Aorta (tissue), 5 donors: Measurements from ENCODE around the gene KLC4. TPM values are rescaled to one million over a fixed set of nuclear protein-coding genes. Genes with fewer than 3 reads are reported as not detected.

Experiments used
- ATAC-seq: fragments of 200-7000 bp; cut with Tn5 transposase; one replicate; pipeline ENCODE4 v1.9.1; 2022; ENCODE audit warnings: moderate library complexity; ENCODE audit not compliant: low FRiP score
- DNase-seq, 2 donors: peaks; one replicate each; pipeline ENCODE4 v3.0.0-alpha.2; 2020
- H3K27ac ChIP-seq, 2 donors: one replicate each; pipeline ENCODE4 v1.5.1; 2013; ENCODE audit warnings: low read length in 2 of 2, mild to moderate bottlenecking in 2 of 2, moderate library complexity in 2 of 2, control low read depth in 1 of 2, inconsistent platforms in 1 of 2, low read depth in 1 of 2
- H3K27me3 ChIP-seq, 2 donors: one replicate each; pipeline ENCODE4 v1.6.1; 2013; ENCODE audit warnings: control low read depth in 1 of 2, low read length in 1 of 2, mild to moderate bottlenecking in 1 of 2, moderate library complexity in 1 of 2; ENCODE audit not compliant: insufficient read depth in 2 of 2, control insufficient read depth in 1 of 2
- H3K36me3 ChIP-seq, 2 donors: one replicate each; pipeline ENCODE4 v1.6.1; 2013; ENCODE audit warnings: control low read depth in 1 of 2, low read length in 1 of 2, mild to moderate bottlenecking in 1 of 2; ENCODE audit not compliant: insufficient read depth in 2 of 2, control insufficient read depth in 1 of 2
- H3K4me1 ChIP-seq, 2 donors: one replicate each; pipeline ENCODE4 v1.6.1; 2013; ENCODE audit warnings: low read length in 2 of 2, control low read depth in 1 of 2, mild to moderate bottlenecking in 1 of 2, moderate library complexity in 1 of 2; ENCODE audit not compliant: insufficient read depth in 2 of 2, control insufficient read depth in 1 of 2
- H3K4me3 ChIP-seq, 2 donors: one replicate each; pipeline ENCODE4 v1.5.1; 2013; ENCODE audit warnings: low read length in 2 of 2, control low read depth in 1 of 2, mild to moderate bottlenecking in 1 of 2
- H3K9me3 ChIP-seq: one replicate; pipeline ENCODE4 v1.6.1; 2013; ENCODE audit warnings: mild to moderate bottlenecking, low read length; ENCODE audit not compliant: control insufficient read depth
- WGBS, 2 donors: extraction: QIAGEN DNeasy Blood & Tissue Kit; methylation state at CpG; one replicate each; pipeline ENCODE4 v1.1.7; 2013; 5-methylcytosine and 5-hydroxymethylcytosine counted together
- intact Hi-C, 2 donors: fragments of 100-400 bp; cut with DNase I; formaldehyde crosslinking; loops; one replicate each; pipeline versions ENCODE4 v1.14.2 to v1.15.0; 2022
- polyA plus RNA-seq, 2 donors: library from polyadenylated mRNA; stranded (reverse); fragments of 200-250 nt; gene quantifications; one replicate each; pipeline ENCODE4 v1.2.3, GENCODE V29; 2013
- total RNA-seq, 2 donors: library from RNA; stranded (reverse); fragmentation: NEBNext Ultra II Directional; extraction: Animal tissue kit (Norgen Biotek cat#: 25700); gene quantifications; one replicate each; pipeline ENCODE4 v1.2.1, GENCODE V29; 2021
- donor health status: healthy with polysubstance abuse.
- donor health status: Bipolar disorder and iron deficiency.
- donor health status: DM: no; HTN: no; CAD: no.
- donor health status: DM: no; HTN: no; CAD: no.
- donor health status: DM: yes; HTN: yes; CAD: no.

KLC4 gene
- total and polyA plus RNA-seq, 4 donors, result 20.1 to 54.9 (median 34.8) TPM

DNA sequence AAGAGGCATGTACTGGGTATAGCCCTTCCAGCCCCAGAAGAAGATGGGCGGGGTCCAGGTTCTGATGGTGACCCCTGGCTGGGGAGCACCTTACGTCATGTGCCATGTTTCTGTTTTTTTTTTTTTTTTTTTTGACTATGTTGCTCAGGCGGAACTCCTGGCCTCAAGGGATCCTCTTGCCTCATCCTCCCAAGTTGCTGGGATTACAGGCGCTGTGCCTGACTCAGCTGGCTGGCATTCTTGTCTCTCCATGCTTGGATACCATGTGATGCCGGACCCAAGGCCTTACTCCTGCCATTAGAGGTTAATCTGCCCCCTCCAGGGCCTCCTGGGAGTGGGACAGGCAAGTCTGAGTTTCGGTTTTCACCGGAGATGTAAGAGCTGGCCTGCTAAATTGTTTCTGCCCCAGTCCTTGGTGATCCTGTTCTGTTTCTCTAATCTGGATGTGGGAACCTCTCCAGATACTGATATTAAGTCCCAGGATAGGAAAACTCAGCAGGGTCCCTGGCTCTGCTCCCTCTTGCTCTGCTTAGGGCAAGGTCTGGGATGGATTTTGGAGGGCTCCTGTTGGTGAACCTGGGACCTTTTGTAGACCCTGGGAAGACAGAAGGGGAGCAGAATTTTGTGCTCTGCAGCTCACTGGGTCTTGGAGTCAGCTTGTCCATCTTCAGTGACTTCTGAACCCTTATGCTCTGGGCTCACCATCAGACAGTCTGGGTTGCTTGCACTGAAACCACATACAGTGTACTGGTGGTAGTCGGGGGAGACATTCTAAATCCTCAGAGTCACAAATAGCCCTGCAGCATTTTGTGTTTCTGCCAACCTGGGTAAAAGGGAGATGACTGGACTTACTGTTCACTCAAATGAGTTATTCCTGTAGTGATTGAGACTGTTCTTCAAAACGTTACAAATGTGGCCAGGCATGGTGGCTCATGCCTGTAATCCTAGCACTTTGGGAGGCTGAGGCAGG lies 61.8 kb downstream of the KLC4 start:
- 17 to 20% methylated on average over 9 of the region's 9 CpGs for WGBS, 2 donors
- Histone ChIP-seq H3K36me3 (no peaks in the 10 kb centered on the region), H3K27me3 (no peaks in the 10 kb centered on the region), H3K4me3 (no peak overlapping the region), H3K4me1 (no peaks in the 10 kb centered on the region), H3K27ac (peak overlapping the region in 1 of 2 donors; percentile 9), H3K9me3 (no peaks in the 10 kb centered on the region)
- intact Hi-C loops, result no loop called here
- peak; percentile 90 for DNase-seq
- peak; percentile 86 for ATAC-seq

DNA sequence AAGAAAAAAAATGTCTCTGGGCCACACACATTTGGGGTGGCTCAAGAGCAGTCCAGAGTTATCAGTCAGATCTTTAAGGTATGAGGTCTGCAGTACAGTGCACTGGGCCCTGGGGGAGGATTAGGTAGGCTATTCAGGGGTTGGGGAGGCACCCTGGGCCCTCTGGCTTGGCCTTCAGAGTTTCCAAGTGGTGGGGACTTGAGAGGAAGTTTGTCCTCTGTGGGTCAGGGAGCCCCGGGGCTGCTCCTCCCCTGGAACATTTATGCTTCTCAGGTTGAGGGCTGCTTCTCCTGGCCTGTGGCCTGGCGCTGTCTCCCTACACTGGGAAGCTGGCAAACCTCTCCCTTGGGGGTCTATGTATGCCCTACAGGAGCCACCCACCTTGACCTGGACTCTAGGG lies 62.7 kb downstream of the KLC4 start:
- Histone ChIP-seq H3K4me3 (no peak overlapping the region), H3K27ac (no peak overlapping the region), H3K9me3 (no peaks in the 10 kb centered on the region), H3K27me3 (no peaks in the 10 kb centered on the region), H3K4me1 (no peaks in the 10 kb centered on the region), H3K36me3 (no peaks in the 10 kb centered on the region)
- intact Hi-C loops, result no loop called here
- peak in 1 of 2 donors; percentile 58 for DNase-seq
- WGBS, 2 donors, result 83 to 87% methylated on average over 2 of the region's 2 CpGs
- no peak for ATAC-seq

DNA sequence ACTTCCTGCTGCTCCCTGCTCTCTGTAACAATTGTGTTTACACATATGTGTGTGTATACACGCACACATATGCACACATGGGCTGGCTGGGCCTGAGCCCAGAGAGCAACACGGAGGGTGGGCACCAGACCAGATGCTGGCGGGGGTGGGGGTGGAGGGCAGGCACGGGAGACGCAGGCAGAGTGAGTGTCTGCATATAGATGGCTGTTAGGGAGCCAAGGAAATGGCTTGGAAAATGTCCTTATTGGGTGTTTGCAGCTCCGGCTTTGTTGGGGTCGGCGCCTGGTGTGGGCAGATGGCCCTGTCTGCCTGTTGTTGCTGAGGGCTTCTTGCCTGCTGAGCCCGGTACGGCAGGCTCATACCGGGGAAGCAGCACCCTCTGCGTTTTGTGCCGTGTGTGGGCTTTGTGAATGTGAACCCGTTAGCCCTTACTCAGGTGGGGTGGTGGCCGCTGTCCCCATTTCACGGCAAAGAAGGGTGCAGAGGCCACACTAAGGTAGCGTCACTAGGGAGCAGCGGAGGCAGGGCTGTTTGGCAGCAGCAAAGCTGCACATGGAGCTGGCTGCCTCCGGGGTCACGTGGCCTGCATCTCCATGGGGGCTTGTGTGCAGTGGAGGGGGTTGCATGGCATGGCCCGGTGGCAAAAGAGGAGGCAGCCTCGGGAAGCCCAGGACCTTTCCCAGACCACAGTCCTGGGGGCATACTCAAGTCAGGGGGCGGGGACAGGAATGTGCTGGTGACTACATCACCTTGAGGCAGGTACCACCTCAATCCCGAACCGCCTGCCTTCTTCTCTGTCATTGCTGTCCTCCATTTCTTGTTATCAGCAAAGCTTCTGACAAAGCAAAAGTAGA lies 64.3 kb downstream of the KLC4 start:
- intact Hi-C loops, result no loop called here
- Histone ChIP-seq H3K9me3 (no peaks in the 10 kb centered on the region), H3K27me3 (no peaks in the 10 kb centered on the region), H3K36me3 (no peaks in the 10 kb centered on the region), H3K4me3 (no peak overlapping the region), H3K27ac (no peak overlapping the region), H3K4me1 (no peaks in the 10 kb centered on the region)
- DNase-seq (peak in 1 of 2 donors; percentile 68), ATAC-seq (no peak)
- 20 to 22% methylated on average over 25 of the region's 25 CpGs for WGBS, 2 donors

DNA sequence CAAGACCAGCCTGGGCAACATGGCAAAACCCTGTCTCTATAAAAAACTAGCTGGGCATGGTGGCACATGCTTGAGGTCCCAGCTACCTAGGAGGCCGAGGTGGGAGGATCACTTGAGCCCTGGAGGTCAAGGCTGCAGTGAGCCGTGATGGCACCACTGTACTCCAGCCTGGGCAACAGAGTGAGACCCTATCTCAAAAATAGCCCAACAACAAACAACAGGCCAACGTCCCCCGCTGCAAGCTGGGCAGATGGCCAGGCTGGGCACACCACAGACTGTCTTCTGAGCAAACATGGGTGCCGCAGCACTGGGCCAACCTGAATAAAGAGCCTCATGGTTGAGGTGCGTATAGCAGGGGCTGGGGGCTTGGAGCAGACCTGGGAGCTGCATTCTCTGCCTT lies 65.0 kb downstream of the KLC4 start:
- H3K36me3 ChIP-seq, result no peaks in the 10 kb centered on the region
- H3K27ac ChIP-seq, result no peak overlapping the region
- H3K4me1 ChIP-seq, result no peaks in the 10 kb centered on the region
- H3K27me3 ChIP-seq, result no peaks in the 10 kb centered on the region
- DNase-seq (peak in 1 of 2 donors; percentile 51), ATAC-seq (no peak)
- WGBS, 2 donors, result 56 to 64% methylated on average over 6 of the region's 6 CpGs
- intact Hi-C loops, result no loop called here
- H3K4me3 ChIP-seq, result no peak overlapping the region
- H3K9me3 ChIP-seq, result no peaks in the 10 kb centered on the region

Other genes starting within 250 kb of the KLC4 start
- gene RPL7L1, start 180.0 kb upstream of the KLC4 start, total RNA-seq, result 10 to 100 TPM; 57.8 to 59.0 TPM
- 10 to 100 TPM; 41.9 to 54.5 TPM for gene RPL7L1, start 180.0 kb upstream of the KLC4 start, polyA plus RNA-seq
- not detected for gene PTCRA, start 143.6 kb upstream of the KLC4 start, total RNA-seq
- gene PTCRA, start 143.6 kb upstream of the KLC4 start, polyA plus RNA-seq, result not detected
- gene CNPY3, start 130.2 kb upstream of the KLC4 start, total RNA-seq, result 10 to 100 TPM; 28.8 to 50.1 TPM
- 10 to 100 TPM; 28.3 to 36.1 TPM for gene CNPY3, start 130.2 kb upstream of the KLC4 start, polyA plus RNA-seq
- gene GNMT, start 98.9 kb upstream of the KLC4 start, total RNA-seq, result 1 to 10 TPM in 1 of 2 donors, under 1 TPM in 1; 0.88 to 1.2 TPM
- gene GNMT, start 98.9 kb upstream of the KLC4 start, polyA plus RNA-seq, result 1 to 10 TPM in 1 of 2 donors, not detected in 1; 1.2 TPM
- gene PEX6, start 80.5 kb upstream of the KLC4 start, total RNA-seq, result 10 to 100 TPM; 11.7 to 16.1 TPM
- gene PEX6, start 80.5 kb upstream of the KLC4 start, polyA plus RNA-seq, result 10 to 100 TPM; 13.8 to 22.0 TPM
- 10 to 100 TPM; 22.9 to 31.7 TPM for gene PPP2R5D, start 75.1 kb upstream of the KLC4 start, total RNA-seq
- gene PPP2R5D, start 75.1 kb upstream of the KLC4 start, polyA plus RNA-seq, result 10 to 100 TPM; 20.3 to 31.5 TPM
- 10 to 100 TPM; 44.5 to 44.6 TPM for gene MEA1, start 45.7 kb upstream of the KLC4 start, total RNA-seq
- gene MEA1, start 45.7 kb upstream of the KLC4 start, polyA plus RNA-seq, result 100 to 1,000 TPM in 1 of 2 donors, 10 to 100 TPM in 1; 93.5 to 110 TPM
- 10 to 100 TPM; 55.7 to 61.7 TPM for gene KLHDC3, start 45.4 kb upstream of the KLC4 start, total RNA-seq
- 10 to 100 TPM; 74.6 to 95.9 TPM for gene KLHDC3, start 45.4 kb upstream of the KLC4 start, polyA plus RNA-seq
- 10 to 100 TPM; 36.7 to 41.1 TPM for gene RRP36, start 38.0 kb upstream of the KLC4 start, total RNA-seq
- 10 to 100 TPM; 29.6 to 40.5 TPM for gene RRP36, start 38.0 kb upstream of the KLC4 start, polyA plus RNA-seq
- gene CUL7, start 5.8 kb upstream of the KLC4 start, total RNA-seq, result 10 to 100 TPM; 11.0 to 17.5 TPM
- 10 to 100 TPM in 1 of 2 donors, 1 to 10 TPM in 1; 3.3 to 14.9 TPM for gene CUL7, start 5.8 kb upstream of the KLC4 start, polyA plus RNA-seq
- gene MRPL2, start 197 bp upstream of the KLC4 start, total RNA-seq, result 10 to 100 TPM; 30.4 to 33.6 TPM
- gene MRPL2, start 197 bp upstream of the KLC4 start, polyA plus RNA-seq, result 10 to 100 TPM; 29.3 to 55.2 TPM
- 1 to 10 TPM; 3.6 to 9.6 TPM for gene PTK7, start 16.7 kb downstream of the KLC4 start, total RNA-seq
- gene PTK7, start 16.7 kb downstream of the KLC4 start, polyA plus RNA-seq, result 1 to 10 TPM in 1 of 2 donors, under 1 TPM in 1; 0.13 to 6.4 TPM
- gene SRF, start 111.6 kb downstream of the KLC4 start, total RNA-seq, result 100 to 1,000 TPM in 1 of 2 donors, 10 to 100 TPM in 1; 47.5 to 106 TPM
- 10 to 100 TPM; 23.8 to 41.4 TPM for gene SRF, start 111.6 kb downstream of the KLC4 start, polyA plus RNA-seq
- gene CUL9, start 122.6 kb downstream of the KLC4 start, total RNA-seq, result 10 to 100 TPM; 32.6 to 54.6 TPM
- 100 to 1,000 TPM in 1 of 2 donors, 1 to 10 TPM in 1; 8.1 to 106 TPM for gene CUL9, start 122.6 kb downstream of the KLC4 start, polyA plus RNA-seq
- 10 to 100 TPM; 10.2 to 18.1 TPM for gene DNPH1, start 169.8 kb downstream of the KLC4 start, total RNA-seq
- gene DNPH1, start 169.8 kb downstream of the KLC4 start, polyA plus RNA-seq, result 10 to 100 TPM; 36.8 to 87.4 TPM
- gene TTBK1, start 183.8 kb downstream of the KLC4 start, total RNA-seq, result under 1 TPM in 1 of 2 donors, not detected in 1; 0.12 TPM
- not detected for gene TTBK1, start 183.8 kb downstream of the KLC4 start, polyA plus RNA-seq
- not detected for gene SLC22A7, start 238.6 kb downstream of the KLC4 start, total RNA-seq
- not detected for gene SLC22A7, start 238.6 kb downstream of the KLC4 start, polyA plus RNA-seq
- 1 to 10 TPM in 1 of 2 donors, under 1 TPM in 1; 0.65 to 2.2 TPM for gene CRIP3, start 249.2 kb downstream of the KLC4 start, total RNA-seq
- 1 to 10 TPM in 1 of 2 donors, not detected in 1; 1.8 TPM for gene CRIP3, start 249.2 kb downstream of the KLC4 start, polyA plus RNA-seq